Neural progenitor cell (in vitro differentiated cells): Measurements from ENCODE around the gene SLC46A1. TPM values are rescaled to one million over a fixed set of nuclear protein-coding genes. Genes with fewer than 3 reads are reported as not detected.

ENCODE experiments used
- DNase-seq: peaks from one replicate; pipeline ENCODE4 v3.0.0-alpha.2; 2016; ENCODE audit warnings: low spot score
- H2AFZ ChIP-seq: fragments of 200-600 bp; sonication (generic); replicated peaks from 2 replicates; pipeline ENCODE4 v1.6.1; 2016; ENCODE audit warnings: antibody characterized with exemption
- H3F3A ChIP-seq: fragments of 200-600 bp; sonication (generic); 2 replicates; pipeline ENCODE4 v1.6.1; 2016; ENCODE audit warnings: antibody characterized with exemption, low read depth
- H3K27ac ChIP-seq: fragments of 200-600 bp; sonication (generic); 2 replicates; pipeline ENCODE4 v1.5.1; 2016; ENCODE audit warnings: mild to moderate bottlenecking
- H3K27me3 ChIP-seq: fragments of 200-600 bp; sonication (generic); 2 replicates; pipeline ENCODE4 v1.6.1; 2016; ENCODE audit warnings: mild to moderate bottlenecking, moderate library complexity
- H3K36me3 ChIP-seq: fragments of 200-600 bp; sonication (generic); 2 replicates; pipeline ENCODE4 v1.5.1; 2016
- H3K4me1 ChIP-seq: fragments of 200-600 bp; sonication (generic); 2 replicates; pipeline ENCODE4 v1.6.1; 2016; ENCODE audit warnings: mixed run types
- H3K4me2 ChIP-seq: fragments of 200-600 bp; sonication (generic); 2 replicates; pipeline ENCODE4 v1.6.1; 2016
- H3K4me3 ChIP-seq: fragments of 200-600 bp; sonication (generic); 2 replicates; pipeline ENCODE4 v1.5.1; 2016
- H3K79me2 ChIP-seq: fragments of 200-600 bp; sonication (generic); 2 replicates; pipeline ENCODE4 v1.6.1; 2016; ENCODE audit warnings: low read depth
- H3K9ac ChIP-seq: fragments of 200-600 bp; sonication (generic); 2 replicates; pipeline ENCODE4 v1.6.1; 2016
- H3K9me3 ChIP-seq: fragments of 200-600 bp; sonication (generic); 2 replicates; pipeline ENCODE4 v1.5.1; 2016; ENCODE audit warnings: low read depth
- H4K20me1 ChIP-seq: fragments of 200-600 bp; sonication (generic); 2 replicates; pipeline ENCODE4 v1.6.1; 2016; ENCODE audit warnings: low read depth
- H3K27ac Mint-ChIP-seq: 3 replicates; pipeline ENCODE4 v1.8.0; 2021; ENCODE audit warnings: mixed read lengths
- H3K27me3 Mint-ChIP-seq: 2 replicates; pipeline ENCODE4 v1.8.0; 2022; ENCODE audit warnings: low read depth, mild to moderate bottlenecking, inconsistent platforms, moderate library complexity, mixed read lengths; ENCODE audit not compliant: insufficient read depth
- H3K36me3 Mint-ChIP-seq: 3 replicates; pipeline ENCODE4 v1.8.0; 2021; ENCODE audit warnings: mixed read lengths
- H3K4me1 Mint-ChIP-seq: 3 replicates; pipeline ENCODE4 v1.8.0; 2021; ENCODE audit warnings: mixed read lengths
- H3K4me3 Mint-ChIP-seq: 3 replicates; pipeline ENCODE4 v1.8.0; 2021; ENCODE audit warnings: mild to moderate bottlenecking, moderate library complexity, mixed read lengths
- H3K9me3 Mint-ChIP-seq: 3 replicates; pipeline ENCODE4 v1.8.0; 2020; ENCODE audit warnings: mixed read lengths
- CTCF ChIP-seq: fragments of 200-600 bp; sonication (generic); IDR thresholded peaks from 2 replicates; pipeline ENCODE4 v1.5.1; 2017; ENCODE audit warnings: antibody characterized with exemption, mild to moderate bottlenecking
- EZH2 ChIP-seq: fragments of 200-600 bp; sonication (generic); IDR thresholded peaks from 2 replicates; pipeline ENCODE4 v1.6.1; 2017; ENCODE audit warnings: antibody characterized with exemption, mild to moderate bottlenecking, moderate library complexity
- EZH2phosphoT487 ChIP-seq: fragments of 200-600 bp; sonication (generic); IDR thresholded peaks from 2 replicates; pipeline ENCODE4 v1.6.1; 2017; ENCODE audit warnings: antibody characterized with exemption
- total RNA-seq: library from RNA; depleted of rRNA; stranded (reverse); fragments of >200 nt; gene quantifications from 2 replicates; pipeline ENCODE4 v1.2.3, GENCODE V29; 2015; ENCODE audit warnings: low replicate concordance

SLC46A1 gene
- total RNA-seq, 1 donor from 2014 or later: 2.4 TPM

- Histone ChIP-seq H3K27me3 (peaks cover 40% of the 10 kb centered on the region), H3K27ac (no peak within 1 kb of the TSS), H3K9ac (no peak within 1 kb of the TSS), H3K36me3 (no peaks in the 10 kb centered on the region), H3F3A (peaks cover 39% of the 10 kb centered on the region), H2AFZ (peak within 1 kb of the TSS; percentile 94), H3K4me3 (peak within 1 kb of the TSS; percentile 66), H4K20me1 (peaks cover 37% of the 10 kb centered on the region), H3K4me1 (peaks cover 13% of the 10 kb centered on the region), H3K9me3 (no peaks in the 10 kb centered on the region), H3K4me2 (peak within 1 kb of the TSS; percentile 96), H3K79me2 (no peaks in the 10 kb centered on the region)
- peak; percentile 98 for DNase-seq
- H3K27me3 Mint-ChIP-seq: peaks cover 7% of the 10 kb centered on the region
- no peaks in the 10 kb centered on the region for H3K9me3 Mint-ChIP-seq
- peaks cover 32% of the 10 kb centered on the region for H3K4me1 Mint-ChIP-seq
- peak within 1 kb of the TSS; percentile 92 for H3K4me3 Mint-ChIP-seq
- H3K36me3 Mint-ChIP-seq: peaks cover 8% of the 10 kb centered on the region
- peak within 1 kb of the TSS; percentile 47 for H3K27ac Mint-ChIP-seq
- peak; percentile 52 for TF ChIP-seq EZH2phosphoT487
- TF ChIP-seq CTCF: no peak
Measured at GRCh38 chr17:28371245-28372202, 34.5 kb downstream of the SLC46A1 start, which contains the start of gene SARM1. TSS of gene SARM1 (plus strand) at chr17:28371694. CDS start at chr17:28372033, 339 bp downstream.

GRCh38 chr17:28370744-28371103 is 35.3 kb downstream of the SLC46A1 start:
- peaks cover 13% of the 10 kb centered on the region for H3K4me1 ChIP-seq
- Mint-ChIP-seq H3K9me3 (no peaks in the 10 kb centered on the region), H3K36me3 (peaks cover 8% of the 10 kb centered on the region), H3K27ac (peak overlapping the region; percentile 47), H3K4me3 (peak overlapping the region; percentile 92), H3K27me3 (peaks cover 7% of the 10 kb centered on the region), H3K4me1 (peaks cover 32% of the 10 kb centered on the region)
- no peak overlapping the region for H3K27ac ChIP-seq
- H3K36me3 ChIP-seq: no peaks in the 10 kb centered on the region
- peak overlapping the region; percentile 96 for H3K4me2 ChIP-seq
- peaks cover 39% of the 10 kb centered on the region for H3K27me3 ChIP-seq
- peak overlapping the region; percentile 66 for H3K4me3 ChIP-seq
- H3F3A ChIP-seq: peaks cover 39% of the 10 kb centered on the region
- TF ChIP-seq EZH2: no peak
- no peak for TF ChIP-seq EZH2phosphoT487
- no peak for TF ChIP-seq CTCF
- DNase-seq: no peak
- peaks cover 37% of the 10 kb centered on the region for H4K20me1 ChIP-seq
- no peaks in the 10 kb centered on the region for H3K79me2 ChIP-seq
- H3K9ac ChIP-seq: no peak overlapping the region
- no peaks in the 10 kb centered on the region for H3K9me3 ChIP-seq
- H2AFZ ChIP-seq: no peak overlapping the region

GRCh38 chr17:28370035-28370743 is 35.8 kb downstream of the SLC46A1 start, which contains the start of gene VTN:
TSS of gene VTN (minus strand) at chr17:28370307. CDS start at chr17:28370203, 104 bp downstream.
- H3K36me3 Mint-ChIP-seq: peaks cover 8% of the 10 kb centered on the region
- H3K9me3 ChIP-seq: no peaks in the 10 kb centered on the region
- peaks cover 32% of the 10 kb centered on the region for H3K4me1 Mint-ChIP-seq
- H3K36me3 ChIP-seq: no peaks in the 10 kb centered on the region
- no peak for TF ChIP-seq EZH2phosphoT487
- peak; percentile 24 for TF ChIP-seq CTCF
- TF ChIP-seq EZH2: no peak
- H3K4me3 ChIP-seq: peak within 1 kb of the TSS; percentile 66
- H3K27me3 Mint-ChIP-seq: peaks cover 7% of the 10 kb centered on the region
- peak within 1 kb of the TSS; percentile 43 for H3K27ac ChIP-seq
- peak within 1 kb of the TSS; percentile 92 for H3K4me3 Mint-ChIP-seq
- peaks cover 37% of the 10 kb centered on the region for H4K20me1 ChIP-seq
- H2AFZ ChIP-seq: no peak within 1 kb of the TSS
- H3F3A ChIP-seq: peaks cover 39% of the 10 kb centered on the region
- DNase-seq: peak; percentile 84
- H3K79me2 ChIP-seq: no peaks in the 10 kb centered on the region
- peak within 1 kb of the TSS; percentile 76 for H3K27ac Mint-ChIP-seq
- H3K9ac ChIP-seq: no peak within 1 kb of the TSS
- peak within 1 kb of the TSS; percentile 96 for H3K4me2 ChIP-seq
- peaks cover 34% of the 10 kb centered on the region for H3K27me3 ChIP-seq
- peaks cover 13% of the 10 kb centered on the region for H3K4me1 ChIP-seq
- H3K9me3 Mint-ChIP-seq: no peaks in the 10 kb centered on the region
